Measurements from ENCODE around the gene TRAF2. TPM values are rescaled to one million over a fixed set of nuclear protein-coding genes. Genes with fewer than 3 reads are reported as not detected.
A peak's percentile ranks its signal among the peaks of the same experiment; 100 is the strongest.

TRAF2 gene
- total RNA-seq, 1 experiment from 2014 or later, result 20.9 TPM

- no peak for DNase-seq (ENCODE audit: low spot score)
Measured at GRCh38 chr9:136962163-136962562, 75.8 kb downstream of the TRAF2 start.

- no peak for DNase-seq (ENCODE audit: low spot score)
Measured at GRCh38 chr9:136962701-136963248, 76.5 kb downstream of the TRAF2 start.

GRCh38 chr9:136963341-136963740 is 77.0 kb downstream of the TRAF2 start:
- no peak for DNase-seq (ENCODE audit: low spot score)

GRCh38 chr9:136963751-136964150 is 77.4 kb downstream of the TRAF2 start:
- DNase-seq (ENCODE audit: low spot score), result no peak

- DNase-seq (ENCODE audit: low spot score), result peak; percentile 61
Measured at GRCh38 chr9:136964171-136964689, 77.9 kb downstream of the TRAF2 start.

GRCh38 chr9:136964833-136965422 is 78.6 kb downstream of the TRAF2 start:
- no peak for DNase-seq (ENCODE audit: low spot score)

GRCh38 chr9:136965771-136966484 is 79.6 kb downstream of the TRAF2 start:
- DNase-seq (ENCODE audit: low spot score), result no peak

GRCh38 chr9:136968333-136969127 is 82.2 kb downstream of the TRAF2 start:
- DNase-seq (ENCODE audit: low spot score), result no peak

GRCh38 chr9:136969150-136969549 is 82.8 kb downstream of the TRAF2 start:
- no peak for DNase-seq (ENCODE audit: low spot score)

- no peak for DNase-seq (ENCODE audit: low spot score)
Measured at GRCh38 chr9:136969774-136970173, 83.5 kb downstream of the TRAF2 start.

GRCh38 chr9:136970361-136970760 is 84.0 kb downstream of the TRAF2 start:
- DNase-seq (ENCODE audit: low spot score), result no peak

- DNase-seq (ENCODE audit: low spot score), result no peak
Measured at GRCh38 chr9:136971746-136972145, 85.4 kb downstream of the TRAF2 start.

GRCh38 chr9:136972335-136972734 is 86.0 kb downstream of the TRAF2 start:
- no peak for DNase-seq (ENCODE audit: low spot score)

GRCh38 chr9:136972743-136973142 is 86.4 kb downstream of the TRAF2 start:
- DNase-seq (ENCODE audit: low spot score), result no peak

- DNase-seq (ENCODE audit: low spot score), result no peak
Measured at GRCh38 chr9:136973618-136974617, 87.6 kb downstream of the TRAF2 start.

GRCh38 chr9:136974817-136975535 is 88.7 kb downstream of the TRAF2 start:
- DNase-seq (ENCODE audit: low spot score), result peak; percentile 79

- peak; percentile 91 for DNase-seq (ENCODE audit: low spot score)
Measured at GRCh38 chr9:136975644-136976043, 89.3 kb downstream of the TRAF2 start.

Data from A172 (cell line).